NCI-H1092 (cell line): ENCODE measurements around the gene NDE1.
"Not testable (repeated sequence)": the region's sequence is repeated elsewhere in the genome, so short reads cannot be mapped to it uniquely, and the experiment has no call there.

Experiments
- DNase-seq: peaks from one replicate; lab custom pipeline; 2025; lab: John Stamatoyannopoulos, UW

NDE1 gene

DNA sequence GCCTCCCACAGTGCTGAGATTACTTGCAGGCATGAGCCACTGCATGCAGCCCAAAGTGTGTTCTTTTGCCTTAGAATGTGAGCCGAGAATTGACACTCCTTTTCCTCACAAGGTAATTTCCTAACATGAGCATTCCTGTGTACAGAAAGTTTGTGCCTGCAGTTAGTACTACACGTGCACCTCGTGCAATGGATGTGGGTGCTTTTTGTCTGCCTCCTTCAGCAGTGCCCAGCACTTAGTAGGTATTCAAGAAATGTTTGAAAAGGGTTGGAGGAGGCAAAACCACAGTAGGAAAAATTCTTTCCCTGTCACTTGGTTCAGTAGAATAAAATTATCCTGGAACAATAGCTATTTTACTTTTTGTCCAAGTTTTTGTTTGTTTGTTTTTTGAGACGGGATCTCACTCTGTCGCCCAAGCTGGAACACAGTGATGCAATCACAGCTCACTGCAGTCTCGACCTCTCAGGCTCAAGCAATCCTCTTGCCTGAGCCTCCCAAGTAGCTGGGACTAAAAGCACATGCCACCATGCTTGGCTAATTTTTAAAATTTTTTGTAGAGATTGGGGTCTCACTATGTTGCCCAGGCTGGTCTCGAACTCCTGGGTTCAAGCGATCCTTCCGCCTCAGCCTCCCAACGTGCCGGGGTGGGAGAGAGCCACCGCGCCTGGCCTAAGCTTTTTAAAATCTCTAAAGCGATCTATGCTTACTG is 2.4 kb downstream of the NDE1 start:
- no peak for DNase-seq

DNA sequence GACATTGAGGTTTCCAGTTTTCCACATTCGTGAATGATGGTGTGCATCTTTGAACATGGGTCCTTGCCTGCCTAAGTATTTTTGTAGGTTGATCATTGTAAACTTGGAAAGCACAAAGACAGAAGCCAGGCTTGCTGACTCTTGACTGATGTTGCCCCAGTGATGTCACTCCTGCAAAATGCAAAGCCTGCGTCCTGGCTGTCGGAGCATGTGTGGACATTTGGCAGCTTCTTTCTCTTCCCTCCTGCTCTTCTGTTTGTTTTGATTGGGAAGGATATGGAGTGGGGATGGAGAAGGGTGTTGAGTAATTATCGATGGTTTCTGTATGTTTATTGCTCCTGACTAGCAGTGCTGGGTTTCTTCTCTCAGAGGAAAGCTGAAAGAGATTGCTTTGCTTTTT is 3.2 kb downstream of the NDE1 start:
- DNase-seq = no peak

DNA sequence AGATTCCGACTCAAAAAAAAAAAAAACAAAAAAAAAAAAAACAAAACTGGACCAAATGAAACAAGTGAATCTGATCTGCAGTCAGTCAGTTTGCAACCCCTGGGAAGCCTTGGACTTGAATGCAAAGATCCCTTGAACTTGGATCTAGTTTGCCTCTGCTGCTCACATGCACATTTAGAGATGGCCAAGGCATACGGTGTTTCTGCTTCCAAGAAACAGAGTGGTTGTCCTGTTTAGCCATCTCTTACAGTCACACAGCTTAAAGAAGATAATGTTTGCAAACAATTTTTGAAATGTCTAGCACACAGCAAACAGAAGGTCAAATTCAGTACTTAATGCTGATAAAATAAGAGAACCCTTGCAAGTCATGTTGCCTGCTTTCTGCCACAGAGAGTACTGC is 4.5 kb downstream of the NDE1 start:
- DNase-seq = no peak

DNA sequence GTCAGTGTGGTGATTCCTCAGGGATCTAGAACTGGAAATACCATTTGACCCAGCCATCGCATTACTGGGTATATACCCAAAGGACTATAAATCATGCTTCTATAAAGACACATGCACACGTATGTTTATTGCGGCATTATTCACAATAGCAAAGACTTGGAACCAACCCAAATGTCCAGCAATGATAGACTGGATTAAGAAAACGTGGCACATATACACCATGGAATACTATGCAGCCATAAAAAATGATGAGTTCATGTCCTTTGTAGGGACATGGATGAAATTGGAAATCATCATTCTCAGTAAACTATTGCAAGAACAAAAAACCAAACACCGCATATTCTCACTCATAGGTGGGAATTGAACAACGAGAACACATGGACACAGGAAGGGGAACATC is 5.5 kb downstream of the NDE1 start:
- not testable (repeated sequence) for DNase-seq

DNA sequence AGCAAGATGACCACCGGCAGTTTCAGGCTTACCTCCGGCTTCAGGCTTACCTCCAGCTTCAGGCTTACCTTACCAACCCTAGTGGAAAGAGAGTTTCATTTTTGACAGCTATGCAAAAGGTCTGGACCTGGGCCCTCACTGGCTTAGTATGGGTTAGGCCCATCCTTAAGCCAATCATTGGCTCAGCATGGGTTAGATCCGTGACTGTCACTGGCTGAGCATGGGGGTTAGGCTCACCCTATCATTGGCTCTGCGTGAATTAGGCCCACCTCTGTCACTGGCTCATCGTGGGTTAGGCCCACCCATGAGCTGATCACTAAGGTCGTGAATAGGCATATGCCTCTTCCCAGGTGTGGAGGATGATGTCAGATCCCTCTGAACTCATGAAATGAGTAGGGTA is 8.1 kb downstream of the NDE1 start:
- no peak for DNase-seq

DNA sequence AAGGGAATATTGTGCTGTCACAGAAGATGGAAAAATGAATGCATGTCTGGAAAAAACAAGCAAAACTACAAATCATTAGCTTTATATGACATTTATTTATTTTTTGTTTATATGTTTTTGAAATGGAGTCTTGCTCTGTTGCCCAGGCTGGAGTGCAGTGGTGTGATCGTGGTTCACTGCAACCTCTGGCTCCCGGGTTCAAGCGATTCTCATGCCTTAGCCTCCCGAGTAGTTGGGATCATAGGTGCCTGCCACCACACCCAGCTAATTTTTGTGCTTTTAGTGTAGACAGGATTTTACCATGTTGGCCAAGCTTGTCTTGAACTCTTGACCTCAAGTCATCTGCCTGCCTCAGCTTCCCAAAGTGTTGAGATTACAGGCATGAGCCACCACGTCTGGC is 8.5 kb downstream of the NDE1 start:
- DNase-seq = no peak

DNA sequence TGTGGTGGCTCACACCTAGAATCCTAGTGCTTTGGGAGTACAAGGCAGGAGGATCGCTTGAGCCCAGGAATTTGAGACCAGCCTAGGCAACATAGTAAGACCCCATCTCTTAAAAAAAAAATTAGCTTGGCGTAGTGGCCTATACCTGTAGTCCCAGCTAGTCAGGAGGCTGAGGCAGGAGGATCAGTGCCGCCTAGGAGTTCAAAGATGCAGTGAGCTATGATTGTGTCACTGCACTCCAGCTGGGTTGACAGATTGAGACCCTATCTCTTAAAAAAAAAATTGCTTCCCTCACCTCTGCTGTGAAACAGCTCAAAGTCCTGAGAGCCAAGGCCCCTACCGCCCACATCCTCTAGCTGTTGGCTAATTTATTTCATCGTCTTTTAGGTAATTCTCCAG is 10.2 kb downstream of the NDE1 start:
- no peak for DNase-seq

DNA sequence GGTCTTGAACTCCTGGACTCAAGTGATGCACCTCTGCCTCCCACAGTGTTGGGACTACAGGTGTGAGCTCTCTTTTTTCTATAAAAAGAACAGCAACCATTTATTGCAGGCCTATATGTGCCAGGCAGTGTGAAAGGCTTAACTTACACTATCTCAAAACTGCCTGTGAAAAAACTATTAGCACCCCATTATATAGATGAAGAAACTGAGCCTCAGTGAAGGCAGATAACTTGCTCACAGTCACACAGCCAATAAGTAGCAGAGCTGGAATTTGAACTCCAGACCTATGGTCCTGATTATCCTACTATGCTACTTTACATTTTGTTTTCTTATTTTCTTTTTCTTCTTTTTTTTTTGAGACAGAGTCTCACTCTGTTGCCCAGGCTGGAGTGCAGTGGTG is 15.1 kb downstream of the NDE1 start:
- no peak for DNase-seq

DNA sequence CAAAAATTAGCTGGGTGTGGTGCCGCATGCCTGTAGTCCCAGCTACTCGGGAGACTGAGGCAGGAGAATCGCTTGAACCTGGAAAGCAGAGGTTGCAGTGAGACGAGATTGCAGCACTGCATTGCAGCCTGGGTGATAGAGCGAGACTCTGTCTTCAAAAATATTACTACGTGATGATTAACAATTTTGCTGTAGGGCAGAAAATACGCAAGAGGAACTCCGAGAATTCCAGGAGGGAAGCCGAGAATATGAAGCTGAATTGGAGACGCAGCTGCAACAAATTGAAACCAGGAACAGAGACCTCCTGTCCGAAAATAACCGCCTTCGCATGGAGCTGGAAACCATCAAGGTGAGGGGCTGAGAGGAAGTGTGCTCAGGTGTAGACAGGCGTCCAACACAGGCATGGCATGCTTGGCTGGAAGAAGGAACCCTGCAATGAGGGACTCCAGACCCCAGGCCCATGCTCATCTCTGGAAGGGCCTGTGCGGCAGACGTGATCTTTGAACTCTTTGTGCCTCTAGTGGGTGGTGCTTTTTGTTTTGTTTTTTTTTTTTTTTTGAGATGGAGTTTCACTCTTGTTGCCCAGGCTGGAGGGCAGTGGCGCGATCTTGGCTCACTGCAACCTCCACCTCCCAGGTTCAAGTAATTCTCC is 17.2 kb downstream of the NDE1 start:
- no peak for DNase-seq

DNA sequence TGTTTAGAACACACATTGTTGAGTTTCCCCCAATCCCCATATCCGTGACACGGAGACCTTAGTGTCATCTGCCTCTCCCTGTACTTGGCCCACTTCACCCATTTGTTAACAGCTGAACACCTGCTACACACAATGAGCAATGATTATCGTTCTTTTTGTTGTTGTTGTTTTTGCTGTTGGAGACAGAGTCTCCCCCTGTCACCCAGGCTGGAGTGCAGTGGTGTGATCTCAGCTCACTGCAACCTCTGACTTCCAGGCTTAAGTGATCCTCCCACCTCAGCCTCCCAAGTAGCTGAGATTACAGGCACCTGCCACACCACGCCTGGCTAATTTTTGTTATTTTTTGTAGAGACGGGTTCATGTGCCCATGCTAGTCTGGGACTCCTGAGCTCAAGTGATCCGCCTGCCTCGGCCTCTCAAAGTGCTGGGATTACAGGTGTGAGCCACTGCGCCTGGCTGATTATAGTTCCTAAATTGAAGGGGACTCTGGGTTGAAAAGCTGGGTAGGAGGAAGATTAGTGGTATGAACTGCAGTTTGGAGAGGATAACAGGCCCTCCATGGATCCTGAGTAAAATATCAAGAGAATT is 21.6 kb downstream of the NDE1 start:
- DNase-seq = no peak

DNA sequence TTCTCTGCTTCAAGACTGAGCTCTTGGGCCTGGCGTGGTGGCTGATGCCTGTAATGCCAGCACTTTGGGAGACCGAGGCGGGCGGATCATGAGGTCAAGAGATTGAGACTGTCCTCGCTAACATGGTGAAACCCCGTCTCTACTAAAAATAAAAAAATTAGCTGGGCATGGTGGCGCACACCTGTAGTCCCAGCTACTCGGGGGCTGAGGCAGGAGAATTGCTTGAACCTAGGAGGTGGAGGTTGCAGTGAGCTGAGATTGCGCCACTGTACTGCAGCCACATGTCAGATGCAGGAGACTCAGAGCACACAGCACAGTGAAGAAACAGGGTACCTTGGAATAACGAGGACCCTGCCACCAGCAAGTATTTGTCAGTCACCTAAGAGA is 22.1 kb downstream of the NDE1 start:
- not testable (repeated sequence) for DNase-seq

DNA sequence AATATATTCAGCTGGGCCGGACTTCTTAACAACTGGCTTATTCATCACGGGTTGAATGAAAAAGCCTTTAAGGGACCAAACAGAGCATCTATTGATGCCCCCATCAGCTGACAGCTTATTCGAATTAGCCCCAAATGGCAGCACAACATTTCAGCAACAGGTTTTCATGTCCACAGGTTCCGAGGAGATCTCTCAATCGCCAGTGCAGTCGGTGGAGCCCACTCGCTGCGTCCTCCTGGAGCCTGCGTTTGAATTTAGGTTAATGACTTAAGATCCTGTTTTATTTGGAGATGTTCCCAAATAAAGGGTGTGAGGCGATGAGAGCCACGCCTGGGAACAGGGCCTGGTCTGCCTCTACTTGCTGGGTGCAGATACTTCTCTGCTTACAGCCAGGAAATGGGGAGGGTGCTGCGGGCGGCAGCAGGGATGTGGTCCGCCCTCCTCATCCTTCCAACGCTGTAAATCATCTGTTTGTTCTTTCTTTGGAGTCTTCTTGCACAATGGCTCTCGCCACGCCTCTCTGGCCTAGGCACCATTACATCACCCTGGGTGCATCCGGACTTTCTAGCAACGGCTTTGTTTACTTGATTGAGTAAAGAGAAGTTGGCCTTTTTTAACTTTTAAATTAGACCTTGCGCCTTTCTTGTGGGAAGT is 22.6 kb downstream of the NDE1 start:
- no peak for DNase-seq

DNA sequence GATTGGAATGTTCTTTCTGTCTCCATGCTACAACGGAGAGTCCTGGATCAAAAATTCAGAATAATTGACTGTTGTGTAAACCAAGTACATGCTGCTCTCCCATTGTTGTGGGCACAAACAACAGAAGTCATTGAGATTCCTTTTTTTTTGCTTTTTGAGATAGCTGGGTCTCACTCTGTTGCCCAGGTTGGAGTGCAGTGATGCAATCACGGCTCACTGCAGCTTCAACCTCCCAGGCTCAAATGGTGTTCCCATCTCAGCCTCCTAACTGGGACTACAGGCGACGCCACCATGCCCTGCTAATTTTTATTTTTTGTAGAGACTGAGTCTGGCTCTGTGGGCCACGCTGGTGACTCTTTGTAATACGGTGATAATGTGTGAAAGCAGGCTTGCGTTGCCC is 24.5 kb downstream of the NDE1 start:
- no peak for DNase-seq

DNA sequence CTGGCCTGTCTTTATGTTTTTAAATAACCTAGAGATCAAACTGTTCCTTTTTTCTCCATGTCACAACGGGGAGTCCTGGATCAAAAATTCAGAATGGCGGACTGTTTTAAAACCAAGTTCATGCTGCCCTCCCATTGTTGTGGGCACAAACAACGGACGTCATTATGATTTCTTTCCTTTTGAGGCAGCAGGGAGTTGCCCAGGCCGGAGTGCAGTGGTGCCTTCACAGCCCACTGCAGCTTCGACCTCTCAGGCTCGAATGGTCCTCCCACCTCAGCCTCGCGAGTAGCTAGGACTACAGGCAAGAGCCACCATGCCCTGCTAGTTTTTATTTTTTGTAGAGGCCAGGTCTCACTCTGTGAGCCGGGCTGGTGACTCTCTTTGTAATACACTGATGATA is 26.5 kb downstream of the NDE1 start:
- no peak for DNase-seq

DNA sequence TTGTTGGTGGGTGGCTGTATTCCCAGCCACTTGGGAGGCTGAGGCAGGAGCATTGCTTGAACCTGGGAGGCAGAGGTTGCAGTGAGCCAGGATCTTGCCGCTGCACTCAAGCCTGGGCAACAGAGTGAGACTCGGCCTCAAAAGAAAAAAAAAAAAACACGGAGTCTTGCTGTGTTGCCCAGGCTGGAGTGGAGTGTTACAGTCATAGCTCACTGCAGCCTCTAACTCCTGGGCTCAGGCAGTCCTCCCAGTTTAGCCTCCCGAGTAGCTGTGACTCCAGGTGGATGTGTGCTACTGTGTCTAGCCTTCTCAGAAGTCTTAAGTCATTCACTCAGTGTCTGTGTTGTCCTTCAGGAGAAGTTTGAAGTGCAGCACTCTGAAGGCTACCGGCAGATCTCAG is 27.4 kb downstream of the NDE1 start:
- DNase-seq = no peak

DNA sequence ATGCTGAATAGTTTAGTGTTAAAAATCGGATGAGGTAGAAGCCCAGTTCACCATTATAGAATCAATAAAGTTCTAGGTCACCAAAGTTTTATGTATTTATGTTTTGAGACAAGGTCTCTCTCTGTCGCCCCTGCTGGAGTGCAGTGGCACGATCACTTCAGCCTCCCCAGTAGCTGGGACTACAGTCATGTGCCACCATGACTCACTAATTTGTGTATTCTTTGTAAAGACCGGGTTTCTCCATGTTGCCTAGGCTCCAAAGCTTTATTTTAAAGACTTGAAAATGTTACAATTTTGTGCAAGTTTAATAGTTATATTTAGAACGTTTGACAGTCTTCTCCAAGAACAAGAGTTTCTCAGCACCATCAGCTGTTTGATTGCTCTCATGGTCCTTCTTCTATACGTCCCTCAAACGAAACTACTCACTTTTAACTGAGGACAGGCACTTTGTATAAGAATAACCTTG is 32.1 kb downstream of the NDE1 start:
- DNase-seq = no peak

DNA sequence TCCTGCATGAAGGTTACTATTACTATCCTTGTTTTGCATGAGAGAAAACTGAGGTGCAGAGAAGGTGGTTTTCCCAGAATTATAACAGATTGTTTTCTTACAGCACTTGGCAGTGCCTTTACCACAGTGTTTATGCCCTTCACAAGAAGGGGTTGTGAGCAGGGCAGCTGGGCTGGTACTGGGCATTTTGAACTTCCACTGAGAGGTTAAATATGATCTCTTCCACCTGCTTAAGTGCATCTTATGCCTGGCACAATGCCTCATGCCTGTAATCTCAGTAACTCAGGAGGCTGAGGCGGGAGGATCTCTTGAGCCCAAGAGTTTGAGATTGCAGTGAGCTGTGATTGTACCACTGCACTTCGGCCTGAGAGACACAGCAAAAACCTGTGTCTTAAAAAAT is 36.2 kb downstream of the NDE1 start:
- DNase-seq = no peak

DNA sequence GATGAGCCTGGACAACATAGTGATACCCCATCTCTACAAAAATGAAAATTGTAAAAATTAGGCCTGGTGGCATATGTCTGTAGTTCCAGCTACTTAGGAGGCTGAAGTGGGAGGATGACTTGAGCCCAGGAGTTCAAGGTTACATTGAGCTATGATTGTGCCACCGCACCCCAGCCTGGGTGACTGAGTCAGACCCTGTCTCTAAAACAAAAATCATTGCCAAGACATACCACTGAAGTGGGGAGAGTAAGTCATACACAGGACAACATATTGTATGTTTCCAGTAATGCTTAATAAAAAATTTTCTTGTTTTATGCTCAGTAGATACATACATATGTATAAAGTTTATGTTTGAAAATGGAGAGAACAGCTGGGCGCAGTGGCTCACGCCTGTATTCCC is 39.2 kb downstream of the NDE1 start:
- DNase-seq = no peak

DNA sequence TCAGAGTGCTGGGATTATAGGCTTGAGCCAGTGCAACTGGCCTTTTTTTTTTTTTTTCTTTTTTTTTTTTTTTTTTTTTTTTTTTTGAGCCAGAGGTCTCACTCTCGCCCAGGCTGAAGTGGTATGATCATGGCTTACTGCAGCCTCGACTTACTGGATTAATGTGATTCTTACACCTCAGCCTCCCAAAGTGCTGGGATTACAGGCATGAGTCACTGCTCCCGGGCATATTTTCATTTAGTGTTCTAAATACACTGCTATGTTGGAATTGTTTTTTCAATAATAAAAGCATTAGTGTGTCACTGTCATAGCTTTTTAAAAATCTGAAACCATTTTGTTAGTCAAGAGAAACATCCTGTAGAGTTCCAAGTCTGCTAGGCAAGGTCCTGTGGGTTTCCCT is 40.3 kb downstream of the NDE1 start:
- no peak for DNase-seq

DNA sequence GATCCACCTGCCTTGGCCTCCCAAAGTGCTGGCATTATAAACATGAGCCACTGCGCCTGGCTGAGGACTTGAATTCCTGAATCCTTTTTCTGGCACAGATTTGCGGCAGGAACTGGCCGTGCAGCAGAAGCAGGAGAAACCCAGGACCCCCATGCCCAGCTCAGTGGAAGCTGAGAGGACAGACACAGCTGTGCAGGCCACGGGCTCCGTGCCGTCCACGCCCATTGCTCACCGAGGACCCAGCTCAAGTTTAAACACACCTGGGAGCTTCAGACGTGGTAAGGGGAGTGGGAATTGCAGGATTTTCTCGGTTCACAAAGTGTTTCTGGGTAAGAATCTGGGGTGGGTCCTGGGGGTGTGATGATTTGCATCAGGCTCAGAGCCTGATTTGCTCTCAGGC is 41.0 kb downstream of the NDE1 start:
- no peak for DNase-seq

DNA sequence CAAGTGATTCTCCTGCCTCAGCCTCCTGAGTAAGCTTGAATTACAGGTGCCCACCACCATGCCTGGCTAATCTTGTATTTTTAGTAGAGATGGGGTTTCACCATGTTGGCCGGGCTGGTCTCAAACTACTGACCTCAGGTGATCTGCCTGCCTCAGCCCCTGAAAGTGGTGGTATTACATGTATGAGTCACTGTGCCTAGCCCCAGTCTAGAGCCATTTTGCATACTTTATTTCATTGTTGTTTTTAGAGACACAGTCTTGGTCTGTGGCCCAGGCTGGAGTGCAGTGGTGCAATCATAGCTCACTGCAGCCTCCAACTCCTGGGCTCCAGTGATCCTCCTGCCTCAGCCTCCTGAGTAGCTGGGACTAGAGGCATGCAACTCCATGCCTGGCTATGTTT is 42.5 kb downstream of the NDE1 start:
- not testable (repeated sequence) for DNase-seq

DNA sequence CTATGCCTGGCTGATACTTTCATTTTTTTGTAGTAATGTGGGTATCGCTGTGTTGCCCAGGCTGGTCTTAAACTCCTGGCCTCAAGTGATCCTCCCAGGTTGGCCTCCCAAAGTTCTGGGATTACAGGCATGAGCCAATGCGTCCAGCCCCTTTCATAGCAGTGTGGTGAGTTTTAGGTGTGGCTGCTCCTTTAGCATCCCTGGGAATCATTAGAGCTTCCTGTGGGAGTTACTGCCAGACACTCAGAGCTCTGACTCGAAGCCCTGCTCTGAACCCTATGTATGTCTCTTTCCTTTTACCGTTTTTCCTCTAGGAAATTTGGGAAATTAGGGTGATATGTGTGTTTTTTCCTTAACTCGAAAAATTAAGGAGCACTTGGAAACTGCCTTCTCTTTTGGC is 44.5 kb downstream of the NDE1 start:
- no peak for DNase-seq

DNA sequence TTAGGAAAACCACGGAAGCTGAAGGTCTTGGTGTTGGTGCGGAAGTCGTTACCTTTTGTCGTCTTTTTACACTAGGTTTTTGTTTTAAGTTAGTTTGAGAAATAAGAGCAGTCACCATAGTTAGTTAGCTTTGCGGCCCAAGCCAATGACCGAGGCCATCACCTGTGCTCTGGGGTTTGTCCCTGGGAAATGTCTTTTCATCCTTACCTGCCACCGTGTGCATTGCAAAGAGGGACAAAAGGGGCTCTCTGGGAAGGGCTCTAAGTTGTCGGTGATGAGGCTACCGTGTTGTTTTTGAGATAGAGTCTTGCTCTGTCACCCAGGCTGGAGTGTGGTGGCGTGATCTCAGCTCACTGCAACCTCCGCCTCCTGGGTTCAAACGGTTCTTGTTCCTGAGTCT is 49.8 kb downstream of the NDE1 start:
- DNase-seq = no peak
